ENCODE results near the gene GMDS.

The GMDS gene

DNA sequence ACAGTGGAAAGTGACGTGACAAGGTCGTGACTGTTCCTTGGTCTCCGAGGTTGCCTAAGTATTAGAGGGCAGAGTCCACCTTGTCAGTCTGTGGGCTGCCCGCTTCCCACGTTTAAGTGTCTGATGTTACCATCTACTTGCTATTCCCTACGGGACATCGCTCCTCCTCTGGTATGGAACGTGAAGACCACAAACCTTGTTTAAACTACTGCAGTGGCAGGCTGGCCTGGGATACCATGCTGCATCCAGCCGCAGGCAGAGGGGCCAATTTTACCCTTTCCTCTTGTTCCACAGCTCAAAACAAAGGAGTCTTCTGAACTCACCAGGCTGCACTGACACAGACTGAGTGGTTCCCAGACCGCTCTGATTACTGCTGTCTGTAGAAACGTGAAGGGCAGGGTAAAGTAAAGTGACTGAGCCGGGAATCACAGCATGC lies 359.8 kb downstream of the GMDS start:
- H3K27ac Mint-ChIP-seq, result no peak overlapping the region
- H3K4me3 Mint-ChIP-seq, result no peak overlapping the region
- no peaks in the 10 kb centered on the region for H3K27me3 Mint-ChIP-seq
- DNase-seq, result no peak
- peaks cover 8% of the 10 kb centered on the region for H3K36me3 Mint-ChIP-seq (ENCODE audit: low read depth)
- ATAC-seq, result no peak
- H3K9me3 Mint-ChIP-seq, result peaks cover 7% of the 10 kb centered on the region
- H3K4me1 Mint-ChIP-seq, result peaks cover 8% of the 10 kb centered on the region

DNA sequence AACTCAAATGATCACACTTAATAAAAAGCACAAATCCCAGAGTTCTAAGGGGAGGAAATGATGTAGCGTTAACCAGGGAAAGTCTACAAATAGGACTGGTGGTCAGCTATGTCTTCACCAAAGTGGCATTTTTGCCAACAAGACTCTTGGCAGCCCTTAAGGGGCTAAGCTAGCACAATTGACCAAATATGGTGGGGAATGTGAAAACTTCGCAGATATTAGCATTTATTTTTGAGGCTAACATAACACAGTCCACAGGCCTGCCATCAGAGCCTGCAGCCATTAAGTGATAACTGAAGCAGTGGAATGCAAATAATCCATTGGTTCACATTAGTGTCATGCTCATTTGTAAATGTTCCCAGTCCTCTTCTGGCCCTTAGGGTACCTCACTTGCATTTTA lies 361.1 kb downstream of the GMDS start:
- ATAC-seq (no peak), DNase-seq (no peak)
- Mint-ChIP-seq H3K9me3 (no peaks in the 10 kb centered on the region), H3K4me3 (no peak overlapping the region), H3K36me3 (ENCODE audit: low read depth) (no peaks in the 10 kb centered on the region), H3K4me1 (no peaks in the 10 kb centered on the region), H3K27me3 (no peaks in the 10 kb centered on the region), H3K27ac (no peak overlapping the region)

DNA sequence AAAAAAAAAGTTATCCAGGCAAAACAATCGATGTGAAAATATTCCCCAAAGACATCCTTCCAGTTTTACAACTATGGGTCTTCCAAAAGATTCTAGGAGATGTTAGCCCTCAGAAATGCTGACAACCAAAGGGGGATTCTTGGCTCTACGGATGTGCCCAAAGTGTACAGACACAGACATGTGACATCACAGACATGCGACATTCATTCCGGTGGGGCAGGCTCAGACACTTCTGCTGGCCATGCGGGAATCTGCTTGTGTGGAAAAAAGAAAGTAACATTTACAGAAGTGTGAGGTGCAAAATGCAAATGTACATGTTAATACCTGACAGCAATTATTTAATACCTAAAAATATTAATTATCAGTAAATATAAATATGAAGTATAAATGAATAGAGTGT lies 367.1 kb downstream of the GMDS start:
- ATAC-seq, result no peak
- Mint-ChIP-seq H3K9me3 (no peaks in the 10 kb centered on the region), H3K27me3 (no peaks in the 10 kb centered on the region), H3K4me1 (no peaks in the 10 kb centered on the region), H3K27ac (no peak overlapping the region), H3K36me3 (ENCODE audit: low read depth) (peaks cover 4% of the 10 kb centered on the region), H3K4me3 (no peak overlapping the region)
- DNase-seq, result no peak

DNA sequence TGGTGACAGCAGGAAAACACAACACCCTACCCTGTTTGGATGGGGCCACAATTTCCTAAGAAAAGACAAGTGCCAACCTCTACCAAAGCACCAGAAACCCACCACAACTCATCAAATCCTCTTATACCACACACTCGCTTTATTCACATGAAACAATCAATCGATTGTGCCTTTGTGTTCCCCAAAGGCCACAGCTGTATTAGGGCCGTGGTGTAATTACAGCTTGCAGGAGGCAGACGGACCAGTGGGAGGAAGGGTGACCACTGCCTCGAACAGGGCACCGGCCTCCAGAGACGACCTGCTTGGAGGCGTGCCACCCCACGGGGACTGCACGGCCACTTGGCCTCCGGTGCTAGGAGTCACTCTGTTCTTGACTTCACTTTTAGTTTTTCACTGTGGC lies 371.6 kb downstream of the GMDS start:
- no peaks in the 10 kb centered on the region for H3K27me3 Mint-ChIP-seq
- H3K4me1 Mint-ChIP-seq, result no peaks in the 10 kb centered on the region
- DNase-seq (no peak), ATAC-seq (no peak)
- H3K4me3 Mint-ChIP-seq, result no peak overlapping the region
- no peak overlapping the region for H3K27ac Mint-ChIP-seq
- peaks cover 4% of the 10 kb centered on the region for H3K36me3 Mint-ChIP-seq (ENCODE audit: low read depth)
- H3K9me3 Mint-ChIP-seq, result no peaks in the 10 kb centered on the region

DNA sequence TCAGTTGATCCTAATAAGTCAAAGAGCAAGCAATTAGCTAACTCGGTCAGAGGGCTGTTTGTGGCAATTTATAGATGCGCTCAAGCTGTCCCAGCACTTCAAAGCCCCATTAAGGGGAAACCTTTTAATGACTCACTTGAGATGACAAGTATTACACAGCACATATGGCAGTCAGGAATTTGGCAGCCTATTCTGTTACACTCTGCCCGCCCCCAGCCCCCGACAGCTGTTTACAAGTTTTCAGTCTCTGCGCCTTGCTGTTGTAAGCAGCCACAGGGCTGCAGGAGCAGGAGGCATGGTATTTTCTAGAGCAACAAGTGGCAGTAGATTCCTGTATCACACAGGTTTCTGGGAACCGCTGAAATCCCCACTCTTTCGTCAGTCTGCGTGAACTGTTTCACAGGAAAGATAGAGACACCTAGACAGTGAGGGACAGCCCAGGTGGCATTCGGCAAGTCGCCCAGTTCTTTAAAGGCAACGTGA lies 372.7 kb downstream of the GMDS start:
- no peak for ATAC-seq
- no peak for DNase-seq
- peaks cover 4% of the 10 kb centered on the region for H3K36me3 Mint-ChIP-seq (ENCODE audit: low read depth)
- no peak overlapping the region for H3K27ac Mint-ChIP-seq
- no peaks in the 10 kb centered on the region for H3K27me3 Mint-ChIP-seq
- no peaks in the 10 kb centered on the region for H3K9me3 Mint-ChIP-seq
- no peak overlapping the region for H3K4me3 Mint-ChIP-seq
- H3K4me1 Mint-ChIP-seq, result no peaks in the 10 kb centered on the region

DNA sequence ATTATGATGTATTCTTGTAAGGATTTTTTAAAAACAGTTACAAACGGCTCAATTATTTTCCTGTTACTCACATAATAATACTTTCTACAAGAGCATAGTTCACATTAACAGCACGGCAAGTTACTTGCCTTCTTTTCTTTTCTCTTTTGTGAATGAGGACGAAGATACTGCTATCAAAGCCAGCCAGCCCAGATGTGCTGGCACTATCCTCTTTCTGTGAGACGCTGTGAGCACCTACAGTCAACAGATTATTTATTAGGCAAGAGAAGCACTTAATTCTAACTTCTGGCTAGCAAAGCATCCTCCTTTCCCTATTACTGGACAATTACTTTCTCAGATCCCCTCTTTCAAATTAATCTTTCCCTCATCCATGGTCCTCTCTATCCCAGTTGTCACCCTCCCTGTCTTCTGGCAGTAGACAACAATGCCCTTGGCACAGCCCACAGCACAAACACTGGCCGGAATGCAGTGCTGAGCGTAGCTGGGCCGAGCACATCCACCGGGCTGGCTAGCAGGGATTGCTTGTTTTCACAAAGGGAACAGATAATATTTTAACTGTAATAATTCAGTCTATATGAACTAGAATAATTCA lies 373.6 kb downstream of the GMDS start:
- ATAC-seq, result no peak
- Mint-ChIP-seq H3K9me3 (no peaks in the 10 kb centered on the region), H3K27ac (no peak overlapping the region), H3K4me1 (no peaks in the 10 kb centered on the region), H3K36me3 (ENCODE audit: low read depth) (no peaks in the 10 kb centered on the region), H3K4me3 (no peak overlapping the region), H3K27me3 (no peaks in the 10 kb centered on the region)
- no peak for DNase-seq

DNA sequence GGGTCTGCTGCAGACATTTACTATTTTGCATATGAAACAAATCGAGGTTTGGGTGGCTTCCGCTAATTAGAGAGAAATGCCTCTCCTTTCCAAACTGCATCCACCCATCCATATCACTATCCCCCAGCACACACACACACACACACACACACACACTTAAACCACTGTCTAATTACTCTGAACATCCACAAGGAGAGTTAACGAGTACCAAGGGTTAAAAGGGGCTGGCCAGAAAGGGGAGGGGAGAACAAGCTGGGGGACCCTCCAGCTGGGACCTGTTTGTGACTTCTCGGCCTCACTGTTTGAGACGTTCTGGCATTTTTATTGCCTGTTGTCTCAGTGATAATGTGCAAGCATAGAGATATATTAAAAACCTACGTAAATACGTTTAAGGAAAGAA lies 374.5 kb downstream of the GMDS start:
- no peaks in the 10 kb centered on the region for H3K4me1 Mint-ChIP-seq
- ATAC-seq (no peak), DNase-seq (no peak)
- no peaks in the 10 kb centered on the region for H3K9me3 Mint-ChIP-seq
- H3K27ac Mint-ChIP-seq, result no peak overlapping the region
- no peak overlapping the region for H3K4me3 Mint-ChIP-seq
- H3K36me3 Mint-ChIP-seq (ENCODE audit: low read depth), result no peaks in the 10 kb centered on the region
- H3K27me3 Mint-ChIP-seq, result no peaks in the 10 kb centered on the region

DNA sequence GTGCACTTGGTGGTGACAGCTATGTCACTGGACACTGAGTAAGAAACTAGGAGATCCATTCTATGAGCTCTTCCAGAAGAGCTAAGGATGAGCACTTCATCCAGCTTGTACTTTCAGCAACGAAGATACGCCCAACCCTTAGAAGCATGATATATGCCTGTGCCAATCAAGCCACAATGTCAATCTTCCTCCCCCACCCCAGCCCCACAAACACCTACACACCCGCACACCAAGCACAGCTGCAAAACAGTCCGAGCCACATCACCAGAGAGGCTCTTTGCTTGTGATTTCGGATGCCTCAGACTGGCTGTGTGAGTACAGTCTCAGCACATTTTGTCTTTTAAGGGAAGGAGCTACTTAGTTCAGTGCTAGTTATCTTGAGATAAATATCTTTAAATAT lies 375.2 kb downstream of the GMDS start:
- Mint-ChIP-seq H3K27ac (no peak overlapping the region), H3K36me3 (ENCODE audit: low read depth) (no peaks in the 10 kb centered on the region), H3K4me1 (no peaks in the 10 kb centered on the region), H3K9me3 (no peaks in the 10 kb centered on the region), H3K27me3 (no peaks in the 10 kb centered on the region), H3K4me3 (no peak overlapping the region)
- ATAC-seq (no peak), DNase-seq (no peak)

DNA sequence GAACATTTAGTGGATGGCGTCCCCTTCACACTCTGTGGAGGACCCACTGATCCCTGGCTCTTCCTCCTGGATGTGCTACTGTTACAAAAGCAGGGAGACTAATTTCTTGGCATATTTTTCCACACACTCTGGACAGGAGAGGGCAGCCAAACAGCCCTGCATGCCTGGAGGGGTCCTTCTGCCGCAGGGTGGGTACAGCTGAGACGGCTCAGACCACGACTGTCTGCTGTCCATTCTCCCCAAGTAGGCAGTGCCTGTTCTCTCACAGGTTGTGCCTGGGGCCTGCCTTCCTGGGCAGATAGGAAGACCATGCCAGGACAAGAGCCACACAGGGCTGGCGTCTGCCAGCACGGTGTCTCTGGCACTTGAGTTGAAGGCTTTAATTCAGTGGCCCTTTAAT lies 375.6 kb downstream of the GMDS start:
- Mint-ChIP-seq H3K27ac (no peak overlapping the region), H3K9me3 (no peaks in the 10 kb centered on the region), H3K4me3 (no peak overlapping the region), H3K27me3 (no peaks in the 10 kb centered on the region), H3K36me3 (ENCODE audit: low read depth) (no peaks in the 10 kb centered on the region), H3K4me1 (no peaks in the 10 kb centered on the region)
- ATAC-seq (no peak), DNase-seq (no peak)

DNA sequence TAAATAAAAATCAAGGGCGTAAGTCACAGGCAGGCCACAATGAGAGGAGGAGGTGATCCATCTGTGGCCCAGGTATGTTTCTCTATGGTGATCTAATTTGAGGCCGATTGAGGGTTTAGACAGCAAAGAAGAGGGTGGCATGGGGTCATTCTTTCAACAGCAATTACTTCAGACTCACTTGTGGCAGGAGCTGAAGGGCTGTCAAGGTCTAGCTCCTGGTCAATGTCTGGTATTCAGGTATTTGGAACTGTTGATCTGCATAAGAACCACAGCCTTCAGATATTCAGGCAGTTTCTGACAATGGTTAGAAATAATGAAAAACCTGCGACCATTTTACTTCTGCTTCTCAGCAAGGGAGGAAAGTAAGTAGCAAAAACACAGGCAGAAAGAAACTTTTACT lies 376.1 kb downstream of the GMDS start:
- Mint-ChIP-seq H3K27ac (no peak overlapping the region), H3K4me1 (no peaks in the 10 kb centered on the region)

DNA sequence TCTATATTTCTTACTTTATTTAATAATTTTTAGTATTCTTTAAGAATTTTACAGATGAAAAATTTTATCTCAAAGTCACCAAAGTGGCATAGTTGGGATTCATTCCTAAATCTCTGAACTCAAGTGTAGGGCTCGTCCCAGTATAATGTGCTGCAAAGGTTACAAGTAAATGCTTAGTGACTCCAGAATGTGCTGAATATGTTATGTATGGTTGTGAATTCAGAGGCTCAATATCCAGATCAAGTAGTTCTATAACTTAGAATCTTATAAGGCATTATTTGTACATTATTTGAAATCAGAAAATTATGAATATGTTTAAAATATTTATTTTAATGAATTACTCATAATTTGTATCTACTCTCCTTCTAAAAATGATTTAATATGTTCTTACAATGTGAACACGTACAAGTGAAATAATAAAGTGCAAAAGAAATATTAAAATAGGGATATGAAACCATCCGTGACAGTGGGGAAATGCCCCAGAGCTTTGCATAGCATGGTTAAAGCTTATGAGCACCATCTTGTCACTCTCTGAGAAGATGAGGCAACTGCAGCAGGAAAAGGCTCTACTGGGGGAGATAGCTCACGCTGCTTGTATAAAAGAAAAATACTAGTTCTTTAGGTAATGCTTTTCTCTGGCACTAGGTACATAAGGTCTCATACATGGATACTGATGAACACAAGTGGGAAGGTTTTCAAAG lies 376.7 kb downstream of the GMDS start:
- DNase-seq, result no peak
- ATAC-seq, result no peak
- Mint-ChIP-seq H3K4me3 (no peak overlapping the region), H3K27ac (no peak overlapping the region), H3K9me3 (no peaks in the 10 kb centered on the region), H3K27me3 (no peaks in the 10 kb centered on the region), H3K36me3 (ENCODE audit: low read depth) (no peaks in the 10 kb centered on the region), H3K4me1 (no peaks in the 10 kb centered on the region)

More for the DNA sequence above, 376.1 kb downstream of the GMDS start:
- no peak overlapping the region for H3K4me3 Mint-ChIP-seq
- ATAC-seq (no peak), DNase-seq (no peak)
- no peaks in the 10 kb centered on the region for H3K36me3 Mint-ChIP-seq (ENCODE audit: low read depth)
- no peaks in the 10 kb centered on the region for H3K9me3 Mint-ChIP-seq
- no peaks in the 10 kb centered on the region for H3K27me3 Mint-ChIP-seq

DNA sequence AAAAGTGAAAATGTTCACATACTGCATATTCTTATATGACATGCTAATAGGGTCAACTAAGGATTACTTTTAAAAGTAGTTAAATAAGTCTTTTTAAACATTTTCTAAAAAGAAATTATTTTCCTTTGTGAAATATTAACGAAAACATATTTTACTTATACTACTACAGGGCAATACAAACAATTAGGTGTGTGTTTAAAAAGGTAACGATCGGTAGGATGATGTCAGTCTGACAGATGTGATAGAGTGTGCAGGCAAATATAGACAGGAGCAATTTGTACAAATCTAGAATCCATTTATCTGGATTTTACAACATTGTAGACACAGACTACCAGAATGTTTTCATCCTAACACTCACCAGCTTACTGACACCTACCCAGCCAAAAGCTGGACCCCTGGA lies 378.2 kb downstream of the GMDS start:
- Mint-ChIP-seq H3K9me3 (no peaks in the 10 kb centered on the region), H3K4me3 (no peak overlapping the region), H3K27me3 (no peaks in the 10 kb centered on the region), H3K4me1 (no peaks in the 10 kb centered on the region), H3K36me3 (ENCODE audit: low read depth) (no peaks in the 10 kb centered on the region), H3K27ac (no peak overlapping the region)
- DNase-seq, result no peak
- ATAC-seq, result no peak

DNA sequence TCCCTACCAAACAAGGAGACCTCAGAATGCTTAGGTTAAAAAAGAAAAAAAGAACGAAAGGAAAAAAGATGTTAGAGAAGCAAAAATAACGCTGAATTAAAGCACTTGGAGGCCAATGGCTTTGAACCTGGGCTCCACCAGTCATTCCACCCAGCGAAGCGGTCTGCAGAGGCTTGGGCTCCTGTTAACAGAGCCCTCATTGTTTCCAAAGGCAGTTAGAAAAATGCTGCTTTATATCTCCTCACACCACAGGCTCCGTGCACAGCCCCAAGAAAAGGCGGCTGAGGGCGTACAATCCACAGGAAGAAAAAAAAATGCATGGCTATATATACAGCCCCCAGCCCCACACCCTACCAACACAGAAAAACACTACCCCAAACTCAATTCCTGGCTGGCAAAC lies 379.8 kb downstream of the GMDS start:
- ATAC-seq, result no peak
- H3K27ac Mint-ChIP-seq, result no peak overlapping the region
- H3K9me3 Mint-ChIP-seq, result no peaks in the 10 kb centered on the region

DNA sequence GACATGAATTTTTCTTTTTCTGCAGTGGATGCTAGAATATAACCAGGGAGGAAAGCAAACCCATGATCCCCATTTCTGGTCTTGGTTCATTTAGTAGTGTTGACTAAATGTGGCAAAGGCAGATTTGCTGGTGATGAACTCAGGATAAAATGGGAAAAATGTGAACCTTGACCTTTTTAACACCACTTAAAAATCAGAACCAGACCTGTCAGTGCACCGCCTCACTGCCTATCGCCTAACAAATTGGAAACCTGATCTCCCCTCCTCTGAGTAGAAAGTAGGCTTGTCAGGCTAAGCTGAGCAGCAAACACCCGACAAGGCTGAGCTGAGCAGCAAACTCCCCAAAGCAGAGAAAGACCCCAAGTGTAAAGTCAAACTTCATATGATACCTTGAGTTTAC lies 380.9 kb downstream of the GMDS start:
- no peak overlapping the region for H3K27ac Mint-ChIP-seq
- DNase-seq, result no peak
- no peak overlapping the region for H3K4me3 Mint-ChIP-seq
- H3K36me3 Mint-ChIP-seq (ENCODE audit: low read depth), result no peaks in the 10 kb centered on the region
- peaks cover 4% of the 10 kb centered on the region for H3K4me1 Mint-ChIP-seq
- H3K9me3 Mint-ChIP-seq, result no peaks in the 10 kb centered on the region
- no peak for ATAC-seq
- no peaks in the 10 kb centered on the region for H3K27me3 Mint-ChIP-seq

More for the DNA sequence above, 379.8 kb downstream of the GMDS start:
- no peaks in the 10 kb centered on the region for H3K36me3 Mint-ChIP-seq (ENCODE audit: low read depth)
- no peak for DNase-seq
- H3K4me1 Mint-ChIP-seq, result peaks cover 4% of the 10 kb centered on the region
- H3K27me3 Mint-ChIP-seq, result no peaks in the 10 kb centered on the region
- H3K4me3 Mint-ChIP-seq, result no peak overlapping the region

DNA sequence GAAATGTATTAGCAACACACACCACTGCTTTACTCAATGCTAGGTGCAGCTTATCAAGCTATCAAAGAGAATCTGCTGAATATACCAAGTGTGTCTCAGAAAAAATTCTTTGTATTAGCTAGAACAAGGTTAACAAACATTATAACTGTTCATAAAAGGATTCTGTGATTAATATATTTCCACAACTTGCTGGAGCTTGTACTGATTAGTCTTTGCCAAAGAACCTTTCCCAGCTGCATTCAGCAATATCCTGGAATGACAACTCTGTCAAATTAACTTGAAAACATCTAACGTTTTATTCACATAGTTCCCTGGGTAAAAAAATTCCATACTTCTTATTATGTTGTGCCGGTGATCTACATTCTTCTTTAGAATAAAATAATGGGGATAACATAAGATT lies 383.0 kb downstream of the GMDS start:
- DNase-seq, result no peak
- no peaks in the 10 kb centered on the region for H3K36me3 Mint-ChIP-seq (ENCODE audit: low read depth)
- H3K4me3 Mint-ChIP-seq, result no peak overlapping the region
- no peaks in the 10 kb centered on the region for H3K9me3 Mint-ChIP-seq
- peaks cover 4% of the 10 kb centered on the region for H3K4me1 Mint-ChIP-seq
- no peak overlapping the region for H3K27ac Mint-ChIP-seq
- no peak for ATAC-seq
- no peaks in the 10 kb centered on the region for H3K27me3 Mint-ChIP-seq

All from activated naive CD8-positive, alpha-beta T cell treated with anti-CD3 and anti-CD28 coated beads, Interleukin-2, amount 50 U/mL, for 24 hours (primary cell).